NCI-H748 treated with DMSO at 0.1 percent for 48 hours (cell line): ENCODE data around the gene FCGBP.
"Not testable (repeated sequence)": the region's sequence is repeated elsewhere in the genome, so short reads cannot be mapped to it uniquely, and the experiment has no call there.

ENCODE experiments used
- DNase-seq: peaks from one replicate; lab custom pipeline; 2025; lab: John Stamatoyannopoulos, UW

The FCGBP gene

GRCh38 chr19:39917561-39918182 lies 16.8 kb downstream of the FCGBP start:
- DNase-seq, result no peak

DNA sequence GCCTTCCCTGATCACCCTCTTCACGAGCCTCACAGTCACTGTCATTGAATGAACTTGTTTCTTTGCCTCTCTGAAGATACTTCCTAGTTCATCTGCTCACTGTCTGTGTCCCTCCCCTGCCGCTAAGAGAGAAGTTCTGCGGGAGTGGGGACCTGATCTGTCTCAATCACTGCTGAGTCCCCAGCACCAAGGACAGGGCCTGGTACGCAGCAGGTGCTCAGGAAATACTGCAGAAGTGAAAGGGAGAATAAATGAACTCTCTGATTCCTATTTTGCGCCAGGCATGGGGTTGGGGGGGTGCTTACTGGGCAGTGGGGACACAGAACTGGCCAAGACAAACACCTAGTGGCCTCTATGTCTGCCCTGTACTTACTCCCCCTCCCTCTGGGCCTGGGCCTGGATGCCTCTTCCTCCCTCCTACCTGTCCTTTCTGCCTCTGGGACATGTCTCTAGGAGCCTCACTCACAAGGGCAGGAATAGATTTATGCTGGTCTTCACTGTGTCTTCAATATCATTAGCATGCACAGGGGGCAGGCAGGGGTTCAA lies 17.5 kb downstream of the FCGBP start:
- no peak for DNase-seq

GRCh38 chr19:39916236-39916635 lies 18.2 kb downstream of the FCGBP start:
- DNase-seq, result no peak

DNA sequence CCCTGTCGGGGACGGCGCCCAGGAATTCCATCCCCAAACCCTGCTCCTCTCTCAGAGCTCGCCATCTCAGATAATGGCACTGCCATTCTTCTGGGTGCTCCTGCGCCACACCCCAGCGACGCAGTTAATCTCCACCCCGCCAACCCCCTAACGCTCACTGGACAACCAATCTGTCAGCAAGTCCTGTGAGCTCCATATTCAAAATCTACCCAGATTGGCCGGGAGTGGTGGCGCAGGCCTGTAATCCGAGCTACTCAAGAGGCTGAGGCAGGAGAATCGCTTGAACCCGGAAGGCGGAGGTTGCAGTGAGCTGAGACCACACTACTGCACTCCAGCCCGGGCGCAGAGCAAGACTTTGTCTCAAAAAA lies 18.6 kb downstream of the FCGBP start:
- no peak for DNase-seq

GRCh38 chr19:39915101-39915847 lies 19.2 kb downstream of the FCGBP start:
- DNase-seq, result no peak

GRCh38 chr19:39913682-39914333 lies 20.6 kb downstream of the FCGBP start:
- no peak for DNase-seq

- no peak for DNase-seq
These were observed 25.6 kb downstream of the FCGBP start for GRCh38 chr19:39908803-39909202.

- DNase-seq, result no peak
These were observed 27.4 kb downstream of the FCGBP start for GRCh38 chr19:39906820-39907611.

GRCh38 chr19:39906283-39906682 lies 28.2 kb downstream of the FCGBP start:
- no peak for DNase-seq

- DNase-seq, result not testable (repeated sequence)
These were observed 30.8 kb downstream of the FCGBP start for GRCh38 chr19:39903486-39904091.

DNA sequence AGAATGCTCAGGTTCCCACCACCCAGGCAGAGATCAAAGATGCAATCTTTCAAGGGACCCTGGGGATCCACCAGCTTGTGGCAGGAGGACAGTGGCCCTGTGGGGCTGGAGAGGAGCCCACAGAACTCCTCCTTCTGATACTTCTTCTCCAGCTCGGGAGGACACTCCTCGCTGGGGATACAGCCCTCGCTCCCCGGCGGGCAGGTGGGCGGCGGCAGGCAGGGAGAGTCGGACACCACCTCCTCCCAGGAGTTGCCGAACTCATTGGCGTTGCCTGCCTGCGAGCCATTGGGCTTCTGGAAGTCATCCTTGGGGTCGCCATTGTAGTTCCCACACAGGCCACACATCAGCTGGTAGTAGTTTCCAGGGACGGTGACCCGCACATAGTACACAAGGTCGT lies 32.1 kb downstream of the FCGBP start:
- not testable (repeated sequence) for DNase-seq

- DNase-seq, result not testable (repeated sequence)
These were observed 32.8 kb downstream of the FCGBP start for GRCh38 chr19:39901681-39902080.

DNA sequence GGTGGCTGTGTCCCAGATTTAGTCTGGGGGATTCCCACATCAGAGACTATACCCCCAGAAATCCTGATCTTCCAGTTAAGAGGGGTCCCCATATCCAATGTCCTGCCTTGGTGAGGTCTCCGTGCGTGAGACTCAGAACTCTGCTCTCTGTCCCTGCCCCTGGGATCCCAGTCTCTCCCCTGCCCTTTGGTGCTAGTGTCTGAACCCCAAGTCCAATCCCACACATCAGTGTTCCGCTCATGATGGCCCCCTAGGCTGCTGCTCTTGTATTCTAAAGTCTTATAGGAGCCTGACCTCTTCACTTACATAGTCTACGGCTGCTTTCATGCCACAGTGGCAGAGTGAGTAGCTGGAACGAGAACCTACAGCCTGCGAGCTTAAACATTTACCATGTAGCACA lies 35.6 kb downstream of the FCGBP start:
- not testable (repeated sequence) for DNase-seq

- peak; percentile 5 for DNase-seq
These were observed 36.8 kb downstream of the FCGBP start for GRCh38 chr19:39897511-39898245.

GRCh38 chr19:39895096-39895495 lies 39.3 kb downstream of the FCGBP start:
- not testable (repeated sequence) for DNase-seq

DNA sequence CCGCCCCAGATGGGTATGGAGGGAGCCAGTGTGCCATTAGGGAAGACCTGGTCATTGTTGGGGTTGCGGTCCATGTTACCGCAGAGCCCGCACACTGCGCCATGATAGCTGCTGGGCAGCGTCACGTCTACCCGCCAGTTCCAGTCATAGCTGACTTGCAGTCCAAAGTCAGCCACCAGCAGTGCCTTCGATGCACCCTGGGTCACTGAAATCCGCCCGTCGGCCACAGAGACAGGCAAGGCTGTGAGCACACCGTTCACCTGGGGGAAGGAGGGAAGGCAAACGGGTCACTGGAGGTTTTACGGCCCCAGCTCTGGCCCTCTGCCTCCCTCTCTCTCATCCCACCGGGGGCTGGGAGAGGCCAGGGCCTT lies 40.2 kb downstream of the FCGBP start:
- DNase-seq, result not testable (repeated sequence)

DNA sequence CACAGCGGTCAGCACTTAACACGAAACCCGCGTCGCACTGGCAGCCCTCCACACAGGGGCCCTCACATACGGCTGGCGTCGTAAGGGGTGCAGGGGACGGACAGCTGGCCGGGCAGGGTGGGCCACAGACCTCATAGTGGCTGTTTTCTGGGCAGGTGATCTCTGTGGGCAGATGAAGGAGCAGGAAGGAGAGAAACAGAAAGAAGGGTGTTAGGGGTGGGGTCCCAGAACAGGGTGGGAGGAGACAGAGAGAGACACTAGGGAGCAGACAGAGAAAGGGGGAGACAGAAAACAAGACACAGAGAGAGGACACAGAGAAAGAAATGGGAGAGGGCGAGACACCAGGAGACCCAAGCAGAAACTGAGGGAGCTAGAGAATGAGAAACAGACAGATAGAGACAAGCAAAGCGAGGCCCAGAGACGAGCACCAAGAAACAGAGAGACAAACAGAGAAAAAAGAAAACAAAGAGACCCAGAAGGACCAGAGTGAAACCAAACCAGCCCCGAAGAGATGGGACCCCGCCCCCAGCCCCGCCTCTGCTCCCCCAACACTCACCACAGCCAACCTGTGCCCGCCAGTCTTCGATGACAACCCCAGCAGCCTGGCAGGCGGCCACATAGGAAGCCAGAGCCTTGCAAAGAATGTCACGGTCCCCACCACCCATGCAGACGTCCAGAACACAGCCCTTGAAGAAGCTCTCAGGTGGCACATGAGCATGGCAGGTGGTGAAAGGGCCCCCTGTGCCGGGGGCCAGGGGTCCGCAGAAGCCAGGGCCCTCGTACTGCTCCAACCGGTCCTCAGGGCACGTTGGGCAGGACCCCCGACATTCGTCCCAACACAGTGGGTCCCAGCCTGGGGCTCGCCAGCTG lies 40.8 kb downstream of the FCGBP start:
- DNase-seq, result not testable (repeated sequence)

GRCh38 chr19:39892506-39892902 lies 41.9 kb downstream of the FCGBP start:
- DNase-seq, result not testable (repeated sequence)

GRCh38 chr19:39891660-39892505 lies 42.6 kb downstream of the FCGBP start:
- DNase-seq, result not testable (repeated sequence)
